Neural progenitor cell (in vitro differentiated cells): Measurements from ENCODE around the gene UBIAD1. TPM values are rescaled to one million over a fixed set of nuclear protein-coding genes. Genes with fewer than 3 reads are reported as not detected.
A peak's percentile ranks its signal among the peaks of the same experiment; 100 is the strongest.
"Not testable (repeated sequence)": the region's sequence is repeated elsewhere in the genome, so short reads cannot be mapped to it uniquely, and the experiment has no call there.

Experiments used
- DNase-seq: peaks from one replicate; pipeline ENCODE4 v3.0.0-alpha.2; 2016; ENCODE audit warnings: low spot score
- H2AFZ ChIP-seq: fragments of 200-600 bp; sonication (generic); replicated peaks from 2 replicates; pipeline ENCODE4 v1.6.1; 2016; ENCODE audit warnings: antibody characterized with exemption
- H3F3A ChIP-seq: fragments of 200-600 bp; sonication (generic); 2 replicates; pipeline ENCODE4 v1.6.1; 2016; ENCODE audit warnings: antibody characterized with exemption, low read depth
- H3K27ac ChIP-seq: fragments of 200-600 bp; sonication (generic); 2 replicates; pipeline ENCODE4 v1.5.1; 2016; ENCODE audit warnings: mild to moderate bottlenecking
- H3K27me3 ChIP-seq: fragments of 200-600 bp; sonication (generic); 2 replicates; pipeline ENCODE4 v1.6.1; 2016; ENCODE audit warnings: mild to moderate bottlenecking, moderate library complexity
- H3K36me3 ChIP-seq: fragments of 200-600 bp; sonication (generic); 2 replicates; pipeline ENCODE4 v1.5.1; 2016
- H3K4me1 ChIP-seq: fragments of 200-600 bp; sonication (generic); 2 replicates; pipeline ENCODE4 v1.6.1; 2016; ENCODE audit warnings: mixed run types
- H3K4me2 ChIP-seq: fragments of 200-600 bp; sonication (generic); 2 replicates; pipeline ENCODE4 v1.6.1; 2016
- H3K4me3 ChIP-seq: fragments of 200-600 bp; sonication (generic); 2 replicates; pipeline ENCODE4 v1.5.1; 2016
- H3K79me2 ChIP-seq: fragments of 200-600 bp; sonication (generic); 2 replicates; pipeline ENCODE4 v1.6.1; 2016; ENCODE audit warnings: low read depth
- H3K9ac ChIP-seq: fragments of 200-600 bp; sonication (generic); 2 replicates; pipeline ENCODE4 v1.6.1; 2016
- H3K9me3 ChIP-seq: fragments of 200-600 bp; sonication (generic); 2 replicates; pipeline ENCODE4 v1.5.1; 2016; ENCODE audit warnings: low read depth
- H4K20me1 ChIP-seq: fragments of 200-600 bp; sonication (generic); 2 replicates; pipeline ENCODE4 v1.6.1; 2016; ENCODE audit warnings: low read depth
- H3K27ac Mint-ChIP-seq: 3 replicates; pipeline ENCODE4 v1.8.0; 2021; ENCODE audit warnings: mixed read lengths
- H3K27me3 Mint-ChIP-seq: 2 replicates; pipeline ENCODE4 v1.8.0; 2022; ENCODE audit warnings: low read depth, mild to moderate bottlenecking, inconsistent platforms, moderate library complexity, mixed read lengths; ENCODE audit not compliant: insufficient read depth
- H3K36me3 Mint-ChIP-seq: 3 replicates; pipeline ENCODE4 v1.8.0; 2021; ENCODE audit warnings: mixed read lengths
- H3K4me1 Mint-ChIP-seq: 3 replicates; pipeline ENCODE4 v1.8.0; 2021; ENCODE audit warnings: mixed read lengths
- H3K4me3 Mint-ChIP-seq: 3 replicates; pipeline ENCODE4 v1.8.0; 2021; ENCODE audit warnings: mild to moderate bottlenecking, moderate library complexity, mixed read lengths
- H3K9me3 Mint-ChIP-seq: 3 replicates; pipeline ENCODE4 v1.8.0; 2020; ENCODE audit warnings: mixed read lengths
- EZH2 ChIP-seq: fragments of 200-600 bp; sonication (generic); IDR thresholded peaks from 2 replicates; pipeline ENCODE4 v1.6.1; 2017; ENCODE audit warnings: antibody characterized with exemption, mild to moderate bottlenecking, moderate library complexity
- EZH2phosphoT487 ChIP-seq: fragments of 200-600 bp; sonication (generic); IDR thresholded peaks from 2 replicates; pipeline ENCODE4 v1.6.1; 2017; ENCODE audit warnings: antibody characterized with exemption
- total RNA-seq: library from RNA; depleted of rRNA; stranded (reverse); fragments of >200 nt; gene quantifications from 2 replicates; pipeline ENCODE4 v1.2.3, GENCODE V29; 2015; ENCODE audit warnings: low replicate concordance
- TF ChIP-seq, protein P1 (sequence below): fragments of 200-600 bp; sonication (generic); IDR thresholded peaks from 2 replicates; pipeline ENCODE4 v1.5.1; 2017; ENCODE audit warnings: antibody characterized with exemption, mild to moderate bottlenecking

Gene UBIAD1
- total RNA-seq, 1 donor from 2014 or later = 11.0 TPM

DNA sequence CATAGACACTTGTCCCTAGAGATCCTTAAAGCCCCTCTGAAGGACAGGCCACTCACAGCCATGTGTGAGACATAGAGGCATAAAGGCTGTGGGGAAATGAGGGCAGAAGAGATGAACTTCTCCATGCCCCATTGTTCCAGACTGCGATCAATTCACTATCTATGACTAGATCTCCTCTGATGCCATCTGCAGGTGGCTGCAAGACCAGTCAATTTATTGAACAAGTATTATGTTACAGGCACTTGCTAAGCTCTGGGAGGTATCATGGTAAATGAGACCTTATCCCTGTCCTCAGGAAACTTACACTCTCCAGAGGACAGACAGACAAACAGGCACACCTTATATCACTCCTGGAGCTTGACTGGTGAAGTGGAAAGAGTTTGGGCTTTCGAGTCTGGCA, 22.9 kb downstream of the UBIAD1 start:
- Mint-ChIP-seq H3K27me3 (peaks cover 4% of the 10 kb centered on the region), H3K4me1 (peaks cover 10% of the 10 kb centered on the region), H3K9me3 (no peaks in the 10 kb centered on the region), H3K36me3 (peaks cover 19% of the 10 kb centered on the region), H3K27ac (no peak overlapping the region), H3K4me3 (no peak overlapping the region)
- no peaks in the 10 kb centered on the region for H3K9me3 ChIP-seq
- no peak overlapping the region for H3K4me2 ChIP-seq
- H4K20me1 ChIP-seq = peaks cover 7% of the 10 kb centered on the region
- H3K9ac ChIP-seq = no peak overlapping the region
- H3F3A ChIP-seq = peaks cover 5% of the 10 kb centered on the region
- no peak for DNase-seq
- H3K4me1 ChIP-seq = no peaks in the 10 kb centered on the region
- no peaks in the 10 kb centered on the region for H3K79me2 ChIP-seq
- H3K27ac ChIP-seq = no peak overlapping the region
- no peaks in the 10 kb centered on the region for H3K36me3 ChIP-seq
- H3K27me3 ChIP-seq = no peaks in the 10 kb centered on the region
- no peak overlapping the region for H3K4me3 ChIP-seq
- no peak overlapping the region for H2AFZ ChIP-seq
- TF ChIP-seq EZH2phosphoT487 (no peak), EZH2 (no peak)
- TF ChIP-seq, protein P1, sequence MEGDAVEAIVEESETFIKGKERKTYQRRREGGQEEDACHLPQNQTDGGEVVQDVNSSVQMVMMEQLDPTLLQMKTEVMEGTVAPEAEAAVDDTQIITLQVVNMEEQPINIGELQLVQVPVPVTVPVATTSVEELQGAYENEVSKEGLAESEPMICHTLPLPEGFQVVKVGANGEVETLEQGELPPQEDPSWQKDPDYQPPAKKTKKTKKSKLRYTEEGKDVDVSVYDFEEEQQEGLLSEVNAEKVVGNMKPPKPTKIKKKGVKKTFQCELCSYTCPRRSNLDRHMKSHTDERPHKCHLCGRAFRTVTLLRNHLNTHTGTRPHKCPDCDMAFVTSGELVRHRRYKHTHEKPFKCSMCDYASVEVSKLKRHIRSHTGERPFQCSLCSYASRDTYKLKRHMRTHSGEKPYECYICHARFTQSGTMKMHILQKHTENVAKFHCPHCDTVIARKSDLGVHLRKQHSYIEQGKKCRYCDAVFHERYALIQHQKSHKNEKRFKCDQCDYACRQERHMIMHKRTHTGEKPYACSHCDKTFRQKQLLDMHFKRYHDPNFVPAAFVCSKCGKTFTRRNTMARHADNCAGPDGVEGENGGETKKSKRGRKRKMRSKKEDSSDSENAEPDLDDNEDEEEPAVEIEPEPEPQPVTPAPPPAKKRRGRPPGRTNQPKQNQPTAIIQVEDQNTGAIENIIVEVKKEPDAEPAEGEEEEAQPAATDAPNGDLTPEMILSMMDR = no peak

DNA sequence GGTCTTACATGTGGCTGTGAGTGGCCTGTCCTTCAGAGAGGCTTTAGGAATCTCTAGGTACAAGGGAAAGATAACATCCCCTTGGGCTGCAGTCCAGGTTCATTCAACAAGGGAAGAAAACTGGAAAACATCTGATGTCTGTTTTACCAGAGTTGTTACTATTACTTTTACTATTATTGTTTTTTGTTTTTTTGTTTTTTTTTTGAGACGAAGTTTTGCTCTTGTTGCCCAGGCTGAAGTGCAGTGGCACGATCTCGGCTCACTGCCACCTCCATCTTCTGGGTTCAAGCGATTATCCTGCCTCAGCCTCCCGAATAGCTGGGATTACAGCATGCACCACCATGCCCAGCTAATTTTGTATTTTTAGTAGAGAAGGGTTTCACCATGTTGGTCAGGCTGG, 24.8 kb downstream of the UBIAD1 start:
- H3K9me3 ChIP-seq, H3K36me3 ChIP-seq, H3K4me1 Mint-ChIP-seq, H3K27me3 Mint-ChIP-seq, H3K79me2 ChIP-seq, H4K20me1 ChIP-seq, H3K4me3 ChIP-seq, H3K27ac Mint-ChIP-seq, H3K9me3 Mint-ChIP-seq, H2AFZ ChIP-seq, H3K27me3 ChIP-seq, DNase-seq, H3K4me2 ChIP-seq, H3K27ac ChIP-seq, H3K9ac ChIP-seq, H3K4me1 ChIP-seq, H3K4me3 Mint-ChIP-seq, H3F3A ChIP-seq: not testable (repeated sequence)
- H3K36me3 Mint-ChIP-seq = peaks cover 11% of the 10 kb centered on the region

DNA sequence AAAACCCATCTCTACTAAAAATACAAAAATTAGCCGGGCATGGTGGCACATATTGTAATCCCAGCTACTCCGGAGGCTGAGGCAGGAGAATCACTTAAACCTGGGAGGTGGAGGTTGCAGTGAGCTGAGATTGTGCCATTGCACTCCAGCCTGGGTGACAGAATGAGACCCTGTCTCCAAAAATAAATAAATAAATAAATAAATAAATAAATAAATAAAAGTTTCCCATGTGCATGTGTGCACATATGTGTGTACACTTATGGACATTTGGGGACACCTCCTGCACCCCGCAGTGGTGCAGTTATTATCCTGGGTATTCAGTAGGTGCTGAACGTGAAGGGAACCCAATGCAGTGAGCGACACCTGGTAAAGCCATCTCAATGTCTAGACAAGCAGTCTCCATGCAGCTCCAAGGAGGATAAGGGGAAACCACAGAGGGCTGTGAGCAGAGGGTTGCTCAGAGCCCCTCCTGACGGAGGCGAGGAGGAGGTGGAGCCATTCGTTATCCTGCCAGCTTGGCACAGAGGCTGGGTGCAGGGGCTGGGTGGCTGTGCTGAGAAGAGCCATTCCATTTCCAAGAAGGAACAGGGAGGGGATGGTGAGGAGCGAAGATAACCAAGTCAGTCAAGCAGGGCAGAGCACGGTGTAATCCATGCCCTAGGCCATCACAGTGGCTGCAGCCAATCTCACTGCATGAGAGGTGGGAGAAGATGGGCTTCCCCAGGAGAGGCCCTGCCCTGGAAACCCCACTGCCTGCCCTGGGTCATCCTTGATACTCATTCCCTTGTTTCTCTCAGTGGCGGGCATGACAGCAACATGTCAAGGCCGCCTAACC, 25.6 kb downstream of the UBIAD1 start:
- Histone ChIP-seq H3F3A (no peaks in the 10 kb centered on the region), H3K4me3 (no peak overlapping the region), H3K27ac (no peak overlapping the region), H3K4me2 (no peak overlapping the region), H3K9me3 (no peaks in the 10 kb centered on the region), H3K36me3 (no peaks in the 10 kb centered on the region), H3K79me2 (no peaks in the 10 kb centered on the region), H3K27me3 (no peaks in the 10 kb centered on the region), H3K9ac (no peak overlapping the region), H2AFZ (no peak overlapping the region), H4K20me1 (no peaks in the 10 kb centered on the region), H3K4me1 (peaks cover 6% of the 10 kb centered on the region)
- Mint-ChIP-seq H3K9me3 (no peaks in the 10 kb centered on the region), H3K36me3 (peaks cover 11% of the 10 kb centered on the region), H3K27me3 (peaks cover 6% of the 10 kb centered on the region), H3K4me3 (no peak overlapping the region), H3K4me1 (peaks cover 8% of the 10 kb centered on the region), H3K27ac (no peak overlapping the region)
- DNase-seq = no peak
- TF ChIP-seq EZH2 = no peak
- TF ChIP-seq, protein P1 = no peak
- TF ChIP-seq EZH2phosphoT487 = no peak

DNA sequence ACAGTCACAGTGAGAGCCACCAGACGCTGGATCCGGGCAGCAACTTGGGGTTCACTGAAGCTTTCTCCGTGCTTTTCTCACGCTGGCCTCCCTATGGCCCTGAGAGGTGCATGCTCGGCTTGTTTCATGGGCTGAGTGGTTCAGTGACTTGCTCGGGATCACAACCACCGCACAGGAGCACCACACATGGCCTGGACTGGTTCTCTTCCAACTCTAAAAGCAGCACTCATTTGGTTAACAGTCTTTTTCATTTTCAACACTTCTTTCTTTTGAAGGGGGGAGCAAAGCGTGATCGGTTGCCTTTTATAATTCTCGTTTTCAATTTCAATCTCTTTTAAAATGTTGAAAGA, 26.2 kb downstream of the UBIAD1 start:
- no peaks in the 10 kb centered on the region for H4K20me1 ChIP-seq
- H3K9me3 ChIP-seq = no peaks in the 10 kb centered on the region
- Mint-ChIP-seq H3K36me3 (peaks cover 11% of the 10 kb centered on the region), H3K4me1 (peaks cover 8% of the 10 kb centered on the region), H3K9me3 (no peaks in the 10 kb centered on the region), H3K27me3 (peaks cover 6% of the 10 kb centered on the region), H3K4me3 (no peak overlapping the region), H3K27ac (peak overlapping the region; percentile 85)
- no peak overlapping the region for H3K4me3 ChIP-seq
- no peaks in the 10 kb centered on the region for H3K36me3 ChIP-seq
- H3K4me1 ChIP-seq = peaks cover 6% of the 10 kb centered on the region
- no peak overlapping the region for H3K4me2 ChIP-seq
- H3K79me2 ChIP-seq = no peaks in the 10 kb centered on the region
- TF ChIP-seq EZH2 (no peak), EZH2phosphoT487 (no peak)
- TF ChIP-seq, protein P1 = no peak
- H3K27me3 ChIP-seq = no peaks in the 10 kb centered on the region
- no peak overlapping the region for H2AFZ ChIP-seq
- DNase-seq = no peak
- H3K9ac ChIP-seq = no peak overlapping the region
- H3F3A ChIP-seq = no peaks in the 10 kb centered on the region
- no peak overlapping the region for H3K27ac ChIP-seq
